Astrocyte (in vitro differentiated cells and primary cell): Measurements from ENCODE around the gene PCBP1. TPM values are rescaled to one million over a fixed set of nuclear protein-coding genes. Genes with fewer than 3 reads are reported as not detected.

ENCODE experiments used
- DNase-seq: peaks from one replicate; pipeline ENCODE4 v3.0.0-alpha.2; 2010; ENCODE audit warnings: low read depth
- FAIRE-seq: peaks from 2 replicates; lab custom pipeline; 2011; peaks lifted over from hg19 to GRCh38; lab: Jason Lieb, UNC
- H2AFZ ChIP-seq: 2 replicates; pipeline ENCODE4 v1.6.0; 2012; ENCODE audit warnings: low read depth, low read length, inconsistent platforms
- H3K27ac ChIP-seq: 2 replicates; pipeline ENCODE4 v1.5.1; 2011; ENCODE audit warnings: low read depth, low read length, inconsistent platforms
- H3K27me3 ChIP-seq: 2 replicates; pipeline ENCODE4 v1.6.0; 2011; ENCODE audit warnings: low read length, inconsistent platforms; ENCODE audit not compliant: insufficient read depth
- H3K36me3 ChIP-seq: 2 replicates; pipeline ENCODE4 v1.5.1; 2011; ENCODE audit warnings: low read length, inconsistent platforms; ENCODE audit not compliant: insufficient read depth
- H3K4me1 ChIP-seq: 2 replicates; pipeline ENCODE4 v1.5.1; 2011; ENCODE audit warnings: low read length, inconsistent platforms; ENCODE audit not compliant: insufficient read depth
- H3K4me2 ChIP-seq: 2 replicates; pipeline ENCODE4 v1.6.0; 2012; ENCODE audit warnings: low read length, inconsistent platforms
- H3K4me3 ChIP-seq: 2 replicates; pipeline ENCODE4 v1.5.1; 2011; ENCODE audit warnings: low read depth, mild to moderate bottlenecking, low read length, inconsistent platforms; ENCODE audit not compliant: insufficient read depth
- H3K79me2 ChIP-seq: 2 replicates; pipeline ENCODE4 v1.6.0; 2012; ENCODE audit warnings: mild to moderate bottlenecking, low read length, inconsistent platforms; ENCODE audit not compliant: insufficient read depth
- H3K9ac ChIP-seq: 2 replicates; pipeline ENCODE4 v1.6.0; 2012; ENCODE audit warnings: mild to moderate bottlenecking, low read length, inconsistent platforms
- H3K9me3 ChIP-seq: 2 replicates; pipeline ENCODE4 v1.5.1; 2012; ENCODE audit warnings: low read depth, mild to moderate bottlenecking, low read length, inconsistent platforms; ENCODE audit not compliant: insufficient read depth
- H4K20me1 ChIP-seq: 2 replicates; pipeline ENCODE4 v1.6.0; 2012; ENCODE audit warnings: low read length, inconsistent platforms; ENCODE audit not compliant: insufficient read depth
- H3K27ac Mint-ChIP-seq: one replicate; pipeline ENCODE4 v1.8.0; 2021; ENCODE audit warnings: mild to moderate bottlenecking, mixed read lengths; ENCODE audit not compliant: unreplicated experiment
- H3K27me3 Mint-ChIP-seq: one replicate; pipeline ENCODE4 v1.8.0; 2021; ENCODE audit warnings: low read depth, mixed read lengths; ENCODE audit not compliant: unreplicated experiment
- H3K36me3 Mint-ChIP-seq: one replicate; pipeline ENCODE4 v1.8.0; 2021; ENCODE audit warnings: low read depth, mixed read lengths; ENCODE audit not compliant: unreplicated experiment
- H3K4me1 Mint-ChIP-seq: one replicate; pipeline ENCODE4 v1.8.0; 2021; ENCODE audit warnings: low read depth, mixed read lengths; ENCODE audit not compliant: unreplicated experiment
- H3K4me3 Mint-ChIP-seq: one replicate; pipeline ENCODE4 v1.8.0; 2021; ENCODE audit warnings: mild to moderate bottlenecking, moderate library complexity, mixed read lengths; ENCODE audit not compliant: unreplicated experiment
- H3K9me3 Mint-ChIP-seq: one replicate; pipeline ENCODE4 v1.8.0; 2021; ENCODE audit warnings: mild to moderate bottlenecking, mixed read lengths; ENCODE audit not compliant: unreplicated experiment
- EZH2 ChIP-seq: IDR thresholded peaks from 2 replicates; pipeline ENCODE4 v1.6.1; 2012; ENCODE audit warnings: mild to moderate bottlenecking, low read length, inconsistent platforms; ENCODE audit not compliant: insufficient read depth
- total RNA-seq: library from RNA; stranded (reverse); gene quantifications from 2 replicates; pipeline ENCODE4 v1.2.1, GENCODE V29; 2021
- TF ChIP-seq, protein P1 (sequence below): IDR thresholded peaks from 2 replicates; pipeline ENCODE4 v1.5.1; 2011; ENCODE audit warnings: low read depth, mild to moderate bottlenecking, inconsistent platforms, low read length, moderate library complexity; ENCODE audit not compliant: insufficient read depth

The PCBP1 gene
- total RNA-seq, 1 donor from 2014 or later: 205 TPM

DNA sequence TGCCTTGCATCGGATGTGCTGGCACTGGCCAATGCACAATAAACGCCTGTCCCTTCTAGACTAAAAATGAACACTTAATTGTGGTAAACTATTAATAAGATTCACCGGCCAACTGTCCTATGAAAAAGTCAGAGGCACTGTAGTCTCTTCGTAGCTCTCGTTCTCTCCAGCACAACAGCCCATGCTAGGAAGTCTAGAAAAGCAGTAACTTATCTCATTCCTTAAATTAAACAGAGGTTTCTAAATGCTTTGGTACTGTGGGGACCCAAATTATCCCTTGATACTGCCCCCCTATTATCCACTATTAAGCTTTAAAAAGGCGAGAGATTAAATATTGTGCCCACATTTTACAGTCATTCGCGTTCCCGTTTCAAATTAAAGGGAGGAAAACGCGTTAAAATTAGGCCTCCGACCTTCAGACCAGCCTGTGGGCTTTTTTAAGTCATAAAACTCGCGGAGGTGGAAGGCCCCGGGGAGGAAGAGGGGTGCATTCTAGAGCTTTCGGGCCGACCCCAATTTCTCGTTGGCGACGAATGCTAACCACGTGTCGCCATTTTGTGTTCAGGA lies 1.5 kb upstream of the PCBP1 start:
- no peaks in the 10 kb centered on the region for H3K9me3 Mint-ChIP-seq
- no peak for TF ChIP-seq EZH2
- TF ChIP-seq, protein P1, sequence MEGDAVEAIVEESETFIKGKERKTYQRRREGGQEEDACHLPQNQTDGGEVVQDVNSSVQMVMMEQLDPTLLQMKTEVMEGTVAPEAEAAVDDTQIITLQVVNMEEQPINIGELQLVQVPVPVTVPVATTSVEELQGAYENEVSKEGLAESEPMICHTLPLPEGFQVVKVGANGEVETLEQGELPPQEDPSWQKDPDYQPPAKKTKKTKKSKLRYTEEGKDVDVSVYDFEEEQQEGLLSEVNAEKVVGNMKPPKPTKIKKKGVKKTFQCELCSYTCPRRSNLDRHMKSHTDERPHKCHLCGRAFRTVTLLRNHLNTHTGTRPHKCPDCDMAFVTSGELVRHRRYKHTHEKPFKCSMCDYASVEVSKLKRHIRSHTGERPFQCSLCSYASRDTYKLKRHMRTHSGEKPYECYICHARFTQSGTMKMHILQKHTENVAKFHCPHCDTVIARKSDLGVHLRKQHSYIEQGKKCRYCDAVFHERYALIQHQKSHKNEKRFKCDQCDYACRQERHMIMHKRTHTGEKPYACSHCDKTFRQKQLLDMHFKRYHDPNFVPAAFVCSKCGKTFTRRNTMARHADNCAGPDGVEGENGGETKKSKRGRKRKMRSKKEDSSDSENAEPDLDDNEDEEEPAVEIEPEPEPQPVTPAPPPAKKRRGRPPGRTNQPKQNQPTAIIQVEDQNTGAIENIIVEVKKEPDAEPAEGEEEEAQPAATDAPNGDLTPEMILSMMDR: no peak
- no peaks in the 10 kb centered on the region for H3K9me3 ChIP-seq
- no peaks in the 10 kb centered on the region for H3K27me3 Mint-ChIP-seq
- FAIRE-seq (no peak), DNase-seq (no peak)
- H3K4me2 ChIP-seq: peak overlapping the region; percentile 99
- H3K4me1 ChIP-seq: peaks cover 18% of the 10 kb centered on the region
- peaks cover 36% of the 10 kb centered on the region for H3K79me2 ChIP-seq
- peak overlapping the region; percentile 100 for H3K27ac ChIP-seq
- peak overlapping the region; percentile 89 for H3K4me3 ChIP-seq
- H3K9ac ChIP-seq: peak overlapping the region; percentile 99
- H3K27me3 ChIP-seq: no peaks in the 10 kb centered on the region
- H3K27ac Mint-ChIP-seq: peak overlapping the region; percentile 99
- H3K36me3 Mint-ChIP-seq: peaks cover 18% of the 10 kb centered on the region
- H3K4me3 Mint-ChIP-seq: peak overlapping the region; percentile 82
- H2AFZ ChIP-seq: peak overlapping the region; percentile 96
- peaks cover 29% of the 10 kb centered on the region for H3K4me1 Mint-ChIP-seq
- peaks cover 21% of the 10 kb centered on the region for H4K20me1 ChIP-seq
- peaks cover 3% of the 10 kb centered on the region for H3K36me3 ChIP-seq

DNA sequence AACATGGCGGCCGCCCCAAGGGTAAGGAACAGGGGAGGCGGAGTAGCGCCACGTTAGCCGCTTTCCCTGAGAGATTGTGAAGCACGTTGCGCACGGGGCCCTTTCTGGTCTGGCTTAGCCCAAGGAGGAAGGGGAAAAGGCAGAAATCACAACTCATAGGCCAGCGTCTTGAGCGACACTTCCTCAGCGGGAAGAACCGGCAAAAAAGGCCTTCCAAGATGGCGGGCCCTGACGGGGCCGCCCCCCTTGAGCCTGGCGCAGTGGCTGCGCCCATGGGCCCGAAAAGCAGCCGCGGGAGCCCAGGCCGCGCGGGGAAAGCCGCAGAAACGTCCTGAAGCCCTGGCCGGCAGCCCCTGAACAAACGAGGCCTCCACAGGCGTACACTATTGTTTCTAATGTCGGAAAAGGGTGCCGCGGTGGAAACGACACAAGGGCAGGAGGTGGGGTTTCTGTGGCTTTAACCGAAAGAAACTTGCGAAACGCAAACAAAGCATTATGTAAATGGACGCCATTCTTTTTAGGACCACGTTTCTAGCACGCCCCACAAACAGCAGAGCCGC lies 919 bp upstream of the PCBP1 start:
- H4K20me1 ChIP-seq: peaks cover 21% of the 10 kb centered on the region
- peak overlapping the region; percentile 99 for H3K4me2 ChIP-seq
- Mint-ChIP-seq H3K27ac (peak overlapping the region; percentile 99), H3K36me3 (peaks cover 18% of the 10 kb centered on the region), H3K4me1 (peaks cover 27% of the 10 kb centered on the region), H3K9me3 (no peaks in the 10 kb centered on the region), H3K27me3 (no peaks in the 10 kb centered on the region), H3K4me3 (peak overlapping the region; percentile 82)
- no peak for FAIRE-seq
- H3K9me3 ChIP-seq: no peaks in the 10 kb centered on the region
- peaks cover 18% of the 10 kb centered on the region for H3K4me1 ChIP-seq
- peak; percentile 79 for DNase-seq
- TF ChIP-seq, protein P1: no peak
- H3K4me3 ChIP-seq: peak overlapping the region; percentile 89
- H3K27ac ChIP-seq: peak overlapping the region; percentile 100
- H3K27me3 ChIP-seq: no peaks in the 10 kb centered on the region
- no peaks in the 10 kb centered on the region for H3K36me3 ChIP-seq
- H3K79me2 ChIP-seq: peaks cover 36% of the 10 kb centered on the region
- H3K9ac ChIP-seq: peak overlapping the region; percentile 99
- H2AFZ ChIP-seq: peak overlapping the region; percentile 96
